ENCODE data around the gene PLCB3. TPM values are rescaled to one million over a fixed set of nuclear protein-coding genes. Genes with fewer than 3 reads are reported as not detected.

Gene PLCB3
- total and polyA plus RNA-seq, 2 of the 13 experiments (the other 11 are each of a cell fraction or from before 2014, with no cell fraction given): 7.5 to 13.8 TPM

DNA sequence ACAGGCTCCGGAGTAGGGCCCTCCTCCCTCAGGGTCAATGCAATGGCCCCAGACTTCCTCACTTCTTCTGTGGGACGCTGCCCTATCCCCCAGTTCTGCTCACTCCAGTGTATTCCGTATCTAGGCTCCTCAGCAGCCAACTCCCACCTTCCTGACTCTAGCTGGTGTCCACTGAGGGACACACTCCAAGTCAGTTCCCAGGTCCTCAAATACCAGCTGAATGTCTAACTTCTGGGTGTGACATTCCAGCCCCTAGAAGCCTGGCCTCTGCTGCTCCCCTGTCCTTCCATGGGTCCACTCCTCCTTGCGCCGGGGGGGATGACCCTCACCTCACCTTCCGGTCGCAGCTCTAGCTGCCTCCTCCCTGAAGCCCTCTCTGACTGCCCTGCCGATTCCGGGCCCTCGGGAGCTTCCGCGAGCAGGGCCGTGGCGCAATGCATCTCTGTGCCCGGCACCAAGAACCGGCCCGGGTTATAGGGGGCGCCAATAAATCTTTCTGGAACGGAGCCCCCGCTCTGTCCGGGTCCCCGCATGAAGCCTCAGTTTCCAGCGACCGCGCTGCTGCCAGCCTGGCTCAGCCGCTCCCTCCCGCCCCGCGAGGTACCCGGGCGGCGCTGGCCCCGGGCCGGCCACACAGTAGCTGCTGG lies 17.7 kb downstream of the PLCB3 start:
- peak overlapping the region; percentile 78 for H3K27ac ChIP-seq (ENCODE audit: extremely low read length, insufficient read depth, low read length)
- no peaks in the 10 kb centered on the region; a peak in 2 of 5 replicates for H3K36me3 ChIP-seq (replicated peaks in 1 of 2; ENCODE audit: control insufficient read depth in 1 of 2, insufficient read depth in 2 of 2, low read length in 2 of 2)
- no peaks in the 10 kb centered on the region for H3K9me3 ChIP-seq (ENCODE audit: low read length)
- peak; percentile 17 for ATAC-seq
- no peaks in the 10 kb centered on the region for H4K20me1 ChIP-seq (ENCODE audit: insufficient read depth, low read length)
- H3K27me3 ChIP-seq (ENCODE audit: control insufficient read depth in 1 of 2, insufficient read depth in 2 of 2, low read length in 2 of 2): no peaks in the 10 kb centered on the region
- DNase-seq (ENCODE audit: low spot score): peak; percentile 33
- intact Hi-C loops (cut with micrococcal nuclease; ENCODE audit: unreplicated experiment) (loop anchor here (2.0 kb wide), 1 partner anchor 18 kb away; the partner anchor contains the start of gene PLCB3), in situ Hi-C loops (cut with HindIII; ENCODE audit: extremely low pct_ligation_motif_present, low pct_unique_long_range_greater_than_20kb) (no loop called here)
- peak; percentile 53 for FAIRE-seq
- H3K4me1 ChIP-seq (ENCODE audit: insufficient read depth, low read length): peaks cover 38% of the 10 kb centered on the region
- peak overlapping the region; percentile 95 for H3K4me2 ChIP-seq (ENCODE audit: low read depth, low read length)
- H3K9ac ChIP-seq (ENCODE audit: insufficient read depth, low read depth, low read length): peak overlapping the region; percentile 75
- CTCF ChIA-PET (ENCODE audit: low intra/inter-chr PET ratio, low total read pairs): no interaction called here
- peaks cover 14% of the 10 kb centered on the region for H3K79me2 ChIP-seq (ENCODE audit: insufficient read depth, low read length)
- 3% methylated on average over 16 of the region's 34 CpGs for WGBS (ENCODE audit: low lambda C conversion rate)
- BruUV-seq (replicated peaks): no TSS peak
- POLR2A ChIA-PET: interaction anchor here (0.7 to 5.9 kb wide), 17 partner anchors 9 to 103 kb away, joined by 3 to 113 read pairs (median 5); partner anchors contain the start of genes ESRRA, FERMT3, FKBP2 and MACROD1
- peak overlapping the region; percentile 71 to 89 (median 86) for H3K4me3 ChIP-seq (replicated peaks in 1 of 3; ENCODE audit: insufficient read depth in 1 of 3, low read depth in 2 of 3, low read length in 3 of 3)
- no peak overlapping the region for H2AFZ ChIP-seq (ENCODE audit: low read length)
- TF ChIP-seq NCOA2 (CRISPR knock-in tag; IDR thresholded peaks at IDR 0.05) (no peak), JUNB (CRISPR knock-in tag; IDR thresholded peaks at IDR 0.05; ENCODE audit: borderline replicate concordance) (no peak), KLF13 (CRISPR knock-in tag; IDR thresholded peaks at IDR 0.05) (no peak), EEA1 (CRISPR knock-in tag; IDR thresholded peaks at IDR 0.05; ENCODE audit: borderline replicate concordance) (no peak), ZNF235 (CRISPR knock-in tag; IDR thresholded peaks at IDR 0.05; ENCODE audit: borderline replicate concordance) (0 out of 2 replicates have a peak, but pooled peaks have one; percentile 47), ZSCAN25 (CRISPR knock-in tag; IDR thresholded peaks at IDR 0.05) (no peak), TGIF2 (CRISPR knock-in tag; IDR thresholded peaks at IDR 0.05) (no peak; the same call in 1 of the 2 replicates), MXD4 (CRISPR knock-in tag; IDR thresholded peaks at IDR 0.05) (no peak), ZFP90 (CRISPR knock-in tag; IDR thresholded peaks at IDR 0.05; ENCODE audit: borderline replicate concordance) (0 out of 2 replicates have a peak, but pooled peaks have one; percentile 23), SIN3A (IDR thresholded peaks at IDR 0.05; ENCODE audit: borderline replicate concordance, low read depth, low read length) (peak; percentile 61; the same call in 1 of the 2 replicates), POLR2AphosphoS5 (IDR thresholded peaks at IDR 0.05; ENCODE audit: low read depth, low read length) (no peak), HIC2 (CRISPR knock-in tag; IDR thresholded peaks at IDR 0.05; ENCODE audit: low read depth) (0 out of 2 replicates have a peak, but pooled peaks have one; percentile 21), KLF9 (CRISPR knock-in tag; IDR thresholded peaks at IDR 0.05; ENCODE audit: low read depth) (no peak), MEIS1 (CRISPR knock-in tag; IDR thresholded peaks at IDR 0.05; ENCODE audit: borderline replicate concordance) (no peak), ZGPAT (CRISPR knock-in tag; IDR thresholded peaks at IDR 0.05) (peak; percentile 57)
- TF ChIP-seq, protein P1, sequence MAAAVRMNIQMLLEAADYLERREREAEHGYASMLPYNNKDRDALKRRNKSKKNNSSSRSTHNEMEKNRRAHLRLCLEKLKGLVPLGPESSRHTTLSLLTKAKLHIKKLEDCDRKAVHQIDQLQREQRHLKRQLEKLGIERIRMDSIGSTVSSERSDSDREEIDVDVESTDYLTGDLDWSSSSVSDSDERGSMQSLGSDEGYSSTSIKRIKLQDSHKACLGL (CRISPR knock-in tag; IDR thresholded peaks at IDR 0.05): 0 out of 2 replicates have a peak, but pooled peaks have one; percentile 39
- TF ChIP-seq, protein P2, sequence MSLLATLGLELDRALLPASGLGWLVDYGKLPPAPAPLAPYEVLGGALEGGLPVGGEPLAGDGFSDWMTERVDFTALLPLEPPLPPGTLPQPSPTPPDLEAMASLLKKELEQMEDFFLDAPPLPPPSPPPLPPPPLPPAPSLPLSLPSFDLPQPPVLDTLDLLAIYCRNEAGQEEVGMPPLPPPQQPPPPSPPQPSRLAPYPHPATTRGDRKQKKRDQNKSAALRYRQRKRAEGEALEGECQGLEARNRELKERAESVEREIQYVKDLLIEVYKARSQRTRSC (CRISPR knock-in tag; IDR thresholded peaks at IDR 0.05; ENCODE audit: low read depth): no peak
